C4-2B (cell line): ENCODE results near the gene DDX42.

Experiments used
- CTCF ChIP-seq: fragments of 450-650 bp; conservative IDR thresholded peaks from 2 replicates; pipeline ENCODE4 v1.5.1; 2017; ENCODE audit warnings: mild to moderate bottlenecking
- ZFX ChIP-seq: fragments of 450-650 bp; IDR thresholded peaks from 2 replicates; pipeline ENCODE4 v1.6.1; 2017

- no peak for TF ChIP-seq CTCF
- TF ChIP-seq ZFX: no peak
Observed at GRCh38 chr17:63820963-63821561, 47.1 kb downstream of the DDX42 start.
